K562 (cell line): ENCODE results near the gene CMIP. TPM values are rescaled to one million over a fixed set of nuclear protein-coding genes. Genes with fewer than 3 reads are reported as not detected.
A peak's percentile ranks its signal among the peaks of the same experiment; 100 is the strongest.

Source experiments
- CHD7 ChIP-seq: fragments of 200-600 bp; sonication (generic); IDR thresholded peaks from one replicate; pipeline ENCODE4 v1.6.1; 2012; ENCODE audit warnings: mild to moderate bottlenecking, low read depth, low read length, inconsistent platforms
- E2F5 ChIP-seq: sonication (generic); formaldehyde crosslinking; IDR thresholded peaks from 2 replicates; pipeline ENCODE4 v1.8.0; 2022; ENCODE audit warnings: mild to moderate bottlenecking, missing genetic modification reagents
- ESRRA ChIP-seq: fragments of 450-650 bp; IDR thresholded peaks from 2 replicates; pipeline ENCODE4 v1.6.1; 2014; ENCODE audit warnings: low read depth, mild to moderate bottlenecking, moderate library complexity, borderline replicate concordance
- HES1 ChIP-seq: fragments of 450-650 bp; IDR thresholded peaks from 2 replicates; pipeline ENCODE4 v1.6.1; 2016; ENCODE audit warnings: low read depth, mild to moderate bottlenecking, moderate library complexity
- RBM15 ChIP-seq: fragments of 200-400 bp; formaldehyde crosslinking; IDR thresholded peaks from 2 replicates; pipeline ENCODE4 v1.6.1; 2018; ENCODE audit warnings: mild to moderate bottlenecking, low read length, moderate library complexity; ENCODE audit not compliant: insufficient read depth
- TAF15 ChIP-seq: fragments of 200-400 bp; formaldehyde crosslinking; IDR thresholded peaks from 2 replicates; pipeline ENCODE4 v1.6.1; 2017; ENCODE audit warnings: mild to moderate bottlenecking, low read depth, low read length, moderate library complexity
- TSHZ1 ChIP-seq: fragments of 250-450 bp; sonication (Bioruptor Pico); IDR thresholded peaks from 2 replicates; pipeline ENCODE4 v1.4.0; 2020; ENCODE audit warnings: mild to moderate bottlenecking, moderate library complexity
- ZNF408 ChIP-seq: fragments of 250-450 bp; sonication (Bioruptor Pico); IDR thresholded peaks from 2 replicates; pipeline ENCODE4 v1.4.0; 2020; ENCODE audit warnings: low read depth, mild to moderate bottlenecking, moderate library complexity
- ZNF444 ChIP-seq: fragments of 250-450 bp; sonication (Bioruptor Pico); IDR thresholded peaks from 2 replicates; pipeline ENCODE4 v1.4.0; 2020; ENCODE audit warnings: mild to moderate bottlenecking, moderate library complexity
- polyA plus RNA-seq, 8 experiments: library from polyadenylated mRNA; depleted of rRNA in 4 of 8; stranded (reverse) in 5 of 8; unstranded in 3 of 8; fragments of >200 nt; fragmentation: Nextera tagmentation in 2 of 8; fragmentation: Illumina TruSeq in 1 of 8; extraction: Ambion mirVana in 2 of 8; extraction: Trizol in 1 of 8; gene quantifications; 2 replicates each; pipeline versions ENCODE4 v1.2.1 to v1.2.3, GENCODE V29; 2011 to 2014; ENCODE audit warnings: inconsistent platforms in 1 of 8, missing spikeins in 1 of 8
- total RNA-seq, 7 experiments: library from RNA; depleted of rRNA in 6 of 7; stranded (reverse); fragments of >200 nt in 6 of 7; fragmentation: Illumina TruSeq in 2 of 7; extraction: Trizol in 2 of 7; gene quantifications; 2 replicates each; pipeline versions ENCODE4 v1.2.1 to v1.2.3, GENCODE V29; 2011 to 2021; ENCODE audit warnings: low replicate concordance in 1 of 7

CMIP gene
- total and polyA plus RNA-seq, 9 of the 15 experiments (the other 6 are each of a cell fraction or from before 2014, with no cell fraction given), result 0.94 to 82.5 (median 10.3) TPM

GRCh38 chr16:81635063-81635937 lies 190.7 kb downstream of the CMIP start (continued):
- TF ChIP-seq CHD7, result no peak
- TF ChIP-seq TSHZ1 (CRISPR knock-in tag), result no peak
- no peak for TF ChIP-seq RBM15
- no peak for TF ChIP-seq ZNF408 (CRISPR knock-in tag)
- no peak for TF ChIP-seq HES1
- no peak for TF ChIP-seq TAF15
- TF ChIP-seq ZNF444 (CRISPR knock-in tag), result no peak
- no peak for TF ChIP-seq E2F5 (CRISPR knock-in tag)
- 0 out of 2 replicates have a peak, but pooled peaks have one; percentile 4 for TF ChIP-seq ESRRA
